Panc1 (cell line): ENCODE data around the gene ANO2. TPM values are rescaled to one million over a fixed set of nuclear protein-coding genes. Genes with fewer than 3 reads are reported as not detected.

Experiments
- ATAC-seq: fragments of 200-7000 bp; cut with Tn5 transposase; 2 replicates; pipeline ENCODE4 v1.9.1; 2020; ENCODE audit warnings: mild to moderate bottlenecking, moderate library complexity
- BruUV-seq: library from RNA; stranded (reverse); fragments of 400-500 nt; replicated peaks from 2 replicates; lab custom pipeline; 2021; lab: Mats Ljungman, UMichigan
- CTCF ChIA-PET: fragments of 300-600 bp; sonication (Branson Sonifier 250); formaldehyde crosslinking; loops from one replicate; lab custom pipeline; 2022; ENCODE audit warnings: antibody characterized with exemption; lab: Charles Lee
- POLR2A ChIA-PET: fragments of 300-600 bp; sonication (Branson Sonifier 250); formaldehyde crosslinking; loops from one replicate; lab custom pipeline; 2022; ENCODE audit warnings: antibody characterized with exemption; lab: Charles Lee
- DNase-seq: peaks from one replicate; pipeline ENCODE4 v3.0.0-alpha.2; 2010; ENCODE audit warnings: low read depth, low spot score
- H3K27ac ChIP-seq: 2 replicates; pipeline ENCODE4 v1.5.1; 2011; ENCODE audit warnings: mild to moderate bottlenecking, low read length, inconsistent platforms
- H3K27me3 ChIP-seq: fragments of 200-500 bp; sonication (Bioruptor generic); 2 replicates; pipeline ENCODE4 v1.6.0; 2014; ENCODE audit warnings: low read length, inconsistent platforms; ENCODE audit not compliant: control insufficient read depth, insufficient read depth
- H3K36me3 ChIP-seq: fragments of 200-500 bp; sonication (Bioruptor generic); 2 replicates; pipeline ENCODE4 v1.5.1; 2014; ENCODE audit warnings: inconsistent platforms, mild to moderate bottlenecking, low read length, moderate library complexity; ENCODE audit not compliant: control insufficient read depth, insufficient read depth
- H3K4me1 ChIP-seq: 2 replicates; pipeline ENCODE4 v1.5.1; 2011; ENCODE audit warnings: inconsistent platforms, mild to moderate bottlenecking, low read length, moderate library complexity; ENCODE audit not compliant: control insufficient read depth, insufficient read depth
- H3K4me3 ChIP-seq, 2 experiments: 2 replicates each; pipeline ENCODE4 v1.5.1; 2011 to 2012; ENCODE audit warnings: low read depth in 2 of 2, low read length in 2 of 2, mild to moderate bottlenecking in 2 of 2, inconsistent platforms in 1 of 2, moderate library complexity in 1 of 2
- H3K9me3 ChIP-seq: fragments of 200-500 bp; sonication (Bioruptor generic); 2 replicates; pipeline ENCODE4 v1.5.1; 2014; ENCODE audit warnings: low read depth, mild to moderate bottlenecking, inconsistent platforms, low read length, moderate library complexity; ENCODE audit not compliant: control insufficient read depth, insufficient read depth
- CTCF ChIP-seq: fragments of 450-650 bp; IDR thresholded peaks from 2 replicates; pipeline ENCODE4 v1.5.1; 2017; ENCODE audit warnings: mild to moderate bottlenecking
- POLR2AphosphoS5 ChIP-seq: IDR thresholded peaks from 2 replicates; pipeline ENCODE4 v1.6.1; 2012; ENCODE audit warnings: mild to moderate bottlenecking, low read depth, low read length, moderate library complexity
- SIN3A ChIP-seq: IDR thresholded peaks from 2 replicates; pipeline ENCODE4 v1.6.1; 2012; ENCODE audit warnings: low read depth, mild to moderate bottlenecking, low read length, moderate library complexity, borderline replicate concordance; ENCODE audit not compliant: insufficient read depth
- TCF7L2 ChIP-seq: IDR thresholded peaks from 2 replicates; pipeline ENCODE4 v1.6.1; 2011; ENCODE audit warnings: mild to moderate bottlenecking, low read depth, low read length, inconsistent platforms
- in situ Hi-C: cut with HindIII; loops from 2 replicates; pipeline ENCODE4 v1.10.0; 2016; ENCODE audit warnings: low sequenced_read_pairs, low pct_unique_long_range_greater_than_20kb
- intact Hi-C: fragments of 100-400 bp; cut with micrococcal nuclease; formaldehyde crosslinking; loops from one replicate; pipeline ENCODE4 v1.10.0; 2022; ENCODE audit not compliant: unreplicated experiment
- total RNA-seq: library from RNA; stranded (reverse); gene quantifications from one replicate; pipeline ENCODE4 v1.2.1, GENCODE V29; 2021; ENCODE audit not compliant: unreplicated experiment
- TF ChIP-seq, protein P1 (sequence below), 2 experiments: IDR thresholded peaks; 2 replicates each; pipeline ENCODE4 v1.6.1; 2011 to 2012; ENCODE audit warnings: low read depth in 2 of 2, control low read depth in 1 of 2, low read length in 1 of 2, mild to moderate bottlenecking in 1 of 2, moderate library complexity in 1 of 2; ENCODE audit not compliant: insufficient read depth in 1 of 2

ANO2 gene
- total RNA-seq, 1 experiment from 2014 or later = not detected

GRCh38 chr12:5515458-5515857 is 429.6 kb downstream of the ANO2 start:
- H3K27me3 ChIP-seq = no peaks in the 10 kb centered on the region; the same call in 1 of the 2 replicates
- in situ Hi-C loops = no loop called here

GRCh38 chr12:5514545-5514944 is 430.5 kb downstream of the ANO2 start:
- BruUV-seq = no TSS peak
- Histone ChIP-seq H3K4me3 (no peak overlapping the region), H3K4me1 (no peaks in the 10 kb centered on the region), H3K9me3 (no peaks in the 10 kb centered on the region), H3K27ac (no peak overlapping the region), H3K27me3 (no peaks in the 10 kb centered on the region; the same call in 1 of the 2 replicates), H3K36me3 (no peaks in the 10 kb centered on the region)
- intact Hi-C loops (no loop called here), in situ Hi-C loops (no loop called here)
- no peak for ATAC-seq
- TF ChIP-seq POLR2AphosphoS5 = no peak
- no peak for TF ChIP-seq TCF7L2
- TF ChIP-seq, protein P1, sequence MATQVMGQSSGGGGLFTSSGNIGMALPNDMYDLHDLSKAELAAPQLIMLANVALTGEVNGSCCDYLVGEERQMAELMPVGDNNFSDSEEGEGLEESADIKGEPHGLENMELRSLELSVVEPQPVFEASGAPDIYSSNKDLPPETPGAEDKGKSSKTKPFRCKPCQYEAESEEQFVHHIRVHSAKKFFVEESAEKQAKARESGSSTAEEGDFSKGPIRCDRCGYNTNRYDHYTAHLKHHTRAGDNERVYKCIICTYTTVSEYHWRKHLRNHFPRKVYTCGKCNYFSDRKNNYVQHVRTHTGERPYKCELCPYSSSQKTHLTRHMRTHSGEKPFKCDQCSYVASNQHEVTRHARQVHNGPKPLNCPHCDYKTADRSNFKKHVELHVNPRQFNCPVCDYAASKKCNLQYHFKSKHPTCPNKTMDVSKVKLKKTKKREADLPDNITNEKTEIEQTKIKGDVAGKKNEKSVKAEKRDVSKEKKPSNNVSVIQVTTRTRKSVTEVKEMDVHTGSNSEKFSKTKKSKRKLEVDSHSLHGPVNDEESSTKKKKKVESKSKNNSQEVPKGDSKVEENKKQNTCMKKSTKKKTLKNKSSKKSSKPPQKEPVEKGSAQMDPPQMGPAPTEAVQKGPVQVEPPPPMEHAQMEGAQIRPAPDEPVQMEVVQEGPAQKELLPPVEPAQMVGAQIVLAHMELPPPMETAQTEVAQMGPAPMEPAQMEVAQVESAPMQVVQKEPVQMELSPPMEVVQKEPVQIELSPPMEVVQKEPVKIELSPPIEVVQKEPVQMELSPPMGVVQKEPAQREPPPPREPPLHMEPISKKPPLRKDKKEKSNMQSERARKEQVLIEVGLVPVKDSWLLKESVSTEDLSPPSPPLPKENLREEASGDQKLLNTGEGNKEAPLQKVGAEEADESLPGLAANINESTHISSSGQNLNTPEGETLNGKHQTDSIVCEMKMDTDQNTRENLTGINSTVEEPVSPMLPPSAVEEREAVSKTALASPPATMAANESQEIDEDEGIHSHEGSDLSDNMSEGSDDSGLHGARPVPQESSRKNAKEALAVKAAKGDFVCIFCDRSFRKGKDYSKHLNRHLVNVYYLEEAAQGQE (IDR thresholded peaks at IDR 0.05; ENCODE audit: insufficient read depth in 1 of 2, low read depth in 2 of 2, low read length in 1 of 2) = no peak
- no peak for TF ChIP-seq CTCF
- TF ChIP-seq SIN3A = no peak
- ChIA-PET POLR2A (no interaction called here), CTCF (no interaction called here)
- DNase-seq = no peak

More at GRCh38 chr12:5515458-5515857, 429.6 kb downstream of the ANO2 start:
- intact Hi-C loops = no loop called here
- TF ChIP-seq POLR2AphosphoS5 (no peak), SIN3A (no peak), CTCF (no peak)
- TF ChIP-seq, protein P1 (IDR thresholded peaks at IDR 0.05; ENCODE audit: insufficient read depth in 1 of 2, low read depth in 2 of 2, low read length in 1 of 2) = no peak
- Histone ChIP-seq H3K4me1 (no peaks in the 10 kb centered on the region), H3K4me3 (no peak overlapping the region), H3K36me3 (no peaks in the 10 kb centered on the region), H3K9me3 (no peaks in the 10 kb centered on the region), H3K27ac (no peak overlapping the region)
- no peak for ATAC-seq
- no peak for DNase-seq
- BruUV-seq = no TSS peak
- POLR2A ChIA-PET = no interaction called here
- CTCF ChIA-PET = no interaction called here
